Gastroesophageal sphincter (tissue), 4 donors: Measurements from ENCODE around the gene MYL3. TPM values are rescaled to one million over a fixed set of nuclear protein-coding genes. Genes with fewer than 3 reads are reported as not detected.

ENCODE experiments used
- ATAC-seq: fragments of 150-250 bp; one replicate; pipeline ENCODE4 v1.9.1; 2016; ENCODE audit warnings: mild to moderate bottlenecking, moderate library complexity
- H3K27ac ChIP-seq, 4 donors: fragments of 200-600 bp; sonication (generic) in 3 of 4; 1 replicate in 3 of 4; 2 replicates in 1 of 4; pipeline ENCODE4 v1.5.1; 2016 to 2019
- H3K27me3 ChIP-seq: fragments of 200-600 bp; sonication (generic); one replicate; pipeline ENCODE4 v1.5.1; 2019
- H3K36me3 ChIP-seq, 2 donors: fragments of 200-600 bp; sonication (generic); one replicate each; pipeline ENCODE4 v1.5.1; 2019; ENCODE audit warnings: control low read depth in 1 of 2
- H3K4me1 ChIP-seq, 3 donors: fragments of 200-600 bp; sonication (generic); 1 replicate in 2 of 3; 2 replicates in 1 of 3; pipeline ENCODE4 v1.5.1; 2016 to 2019; ENCODE audit warnings: control low read depth in 2 of 3
- H3K4me3 ChIP-seq, 2 donors: fragments of 200-600 bp; sonication (generic); one replicate each; pipeline ENCODE4 v1.5.1; 2019; ENCODE audit warnings: mild to moderate bottlenecking in 1 of 2, moderate library complexity in 1 of 2
- H3K9me3 ChIP-seq, 3 donors: fragments of 200-600 bp; sonication (generic); one replicate each; pipeline ENCODE4 v1.5.1; 2017 to 2019; ENCODE audit warnings: control low read depth in 2 of 3
- CTCF ChIP-seq, 4 experiments: fragments of 200-600 bp in 2 of 4; fragments of 450-650 bp in 2 of 4; sonication (generic) in 1 of 4; IDR thresholded peaks; one replicate each; pipeline ENCODE4 v1.5.1; 2017 to 2019; ENCODE audit warnings: antibody characterized with exemption in 4 of 4, mild to moderate bottlenecking in 2 of 4, moderate library complexity in 2 of 4
- EP300 ChIP-seq: sonication (generic); formaldehyde crosslinking; IDR thresholded peaks from one replicate; pipeline ENCODE4 v1.6.1; 2017; ENCODE audit warnings: antibody characterized with exemption, mild to moderate bottlenecking
- POLR2A ChIP-seq, 2 donors: fragments of 450-650 bp; IDR thresholded peaks; one replicate each; pipeline ENCODE4 v1.6.1; 2017; ENCODE audit warnings: antibody characterized with exemption in 2 of 2, mild to moderate bottlenecking in 2 of 2, moderate library complexity in 1 of 2
- POLR2AphosphoS5 ChIP-seq: sonication (generic); formaldehyde crosslinking; IDR thresholded peaks from one replicate; pipeline ENCODE4 v1.6.1; 2017; ENCODE audit warnings: antibody characterized with exemption
- WGBS, 2 donors: methylation state at CpG; one replicate each; pipeline ENCODE4 v1.1.5; 2018; ENCODE audit warnings: low coverage in 1 of 2; 5-methylcytosine and 5-hydroxymethylcytosine counted together
- total RNA-seq, 4 donors: library from RNA; depleted of rRNA; stranded (reverse); fragments of >200 nt; gene quantifications; one replicate each; pipeline ENCODE4 v1.1.0, GENCODE V29; 2016

The MYL3 gene
- total RNA-seq, 4 donors from 2014 or later, result 2.6 to 5.3 (median 4.2) TPM

GRCh38 chr3:46902188-46902631 is 39.0 kb upstream of the MYL3 start:
- 81 to 91% methylated on average over 3 to 5 of the region's 15 CpGs for WGBS, 2 donors

GRCh38 chr3:46901591-46902187 is 38.4 kb upstream of the MYL3 start:
- WGBS, 2 donors, result no CpG with 5 or more reads among the region's 17 CpGs
- no peak for TF ChIP-seq POLR2A (IDR thresholded peaks at IDR 0.05)
- TF ChIP-seq CTCF (IDR thresholded peaks at IDR 0.05), result no peak
- no peak for TF ChIP-seq POLR2AphosphoS5
- no peak for TF ChIP-seq EP300
- H3K27me3 ChIP-seq, result peaks cover 43% of the 10 kb centered on the region
- ATAC-seq, result no peak
- H3K4me1 ChIP-seq, result peaks cover 0 to 14% (median 9%) of the 10 kb centered on the region in 3 donors
- H3K27ac ChIP-seq, result no peak overlapping the region
- no peaks in the 10 kb centered on the region for H3K9me3 ChIP-seq
- H3K36me3 ChIP-seq, result no peaks in the 10 kb centered on the region
- H3K4me3 ChIP-seq, result no peak overlapping the region

More at GRCh38 chr3:46902188-46902631, 39.0 kb upstream of the MYL3 start:
- no peaks in the 10 kb centered on the region for H3K36me3 ChIP-seq
- no peak overlapping the region for H3K4me3 ChIP-seq
- no peaks in the 10 kb centered on the region for H3K9me3 ChIP-seq
- no peak for TF ChIP-seq POLR2AphosphoS5
- TF ChIP-seq POLR2A (IDR thresholded peaks at IDR 0.05), result no peak
- no peak for TF ChIP-seq EP300
- TF ChIP-seq CTCF (IDR thresholded peaks at IDR 0.05), result no peak
- ATAC-seq, result no peak
- H3K27me3 ChIP-seq, result peaks cover 47% of the 10 kb centered on the region
- no peak overlapping the region for H3K27ac ChIP-seq
- peaks cover 0 to 14% (median 9%) of the 10 kb centered on the region in 3 donors for H3K4me1 ChIP-seq

GRCh38 chr3:46901061-46901460 is 37.8 kb upstream of the MYL3 start:
- Histone ChIP-seq H3K36me3 (no peaks in the 10 kb centered on the region), H3K4me3 (no peak overlapping the region), H3K27ac (no peak overlapping the region), H3K9me3 (no peaks in the 10 kb centered on the region), H3K27me3 (peaks cover 37% of the 10 kb centered on the region), H3K4me1 (peaks cover 0 to 14% (median 9%) of the 10 kb centered on the region in 3 donors)
- WGBS, 2 donors, result no CpG with 5 or more reads among the region's 3 CpGs
- no peak for ATAC-seq
- no peak for TF ChIP-seq POLR2A (IDR thresholded peaks at IDR 0.05)
- no peak for TF ChIP-seq EP300
- TF ChIP-seq POLR2AphosphoS5, result no peak
- TF ChIP-seq CTCF (IDR thresholded peaks at IDR 0.05), result no peak

- no CpG with 5 or more reads among the region's 6 CpGs for WGBS, 2 donors
- ATAC-seq, result no peak
- TF ChIP-seq POLR2AphosphoS5 (no peak), POLR2A (IDR thresholded peaks at IDR 0.05) (no peak), EP300 (no peak), CTCF (IDR thresholded peaks at IDR 0.05) (no peak)
- no peak overlapping the region for H3K4me3 ChIP-seq
- no peak overlapping the region for H3K27ac ChIP-seq
- H3K36me3 ChIP-seq, result no peaks in the 10 kb centered on the region
- peaks cover 0 to 14% (median 9%) of the 10 kb centered on the region in 3 donors for H3K4me1 ChIP-seq
- no peaks in the 10 kb centered on the region for H3K9me3 ChIP-seq
- H3K27me3 ChIP-seq, result peaks cover 30% of the 10 kb centered on the region
These were observed 37.1 kb upstream of the MYL3 start for GRCh38 chr3:46900356-46900755.

- H3K27ac ChIP-seq, result no peak overlapping the region
- H3K36me3 ChIP-seq, result no peaks in the 10 kb centered on the region
- H3K27me3 ChIP-seq, result peaks cover 26% of the 10 kb centered on the region
- TF ChIP-seq CTCF (IDR thresholded peaks at IDR 0.05) (no peak), POLR2AphosphoS5 (no peak), POLR2A (IDR thresholded peaks at IDR 0.05) (no peak), EP300 (no peak)
- ATAC-seq, result no peak
- no peaks in the 10 kb centered on the region for H3K9me3 ChIP-seq
- H3K4me1 ChIP-seq, result peaks cover 0 to 14% (median 9%) of the 10 kb centered on the region in 3 donors
- H3K4me3 ChIP-seq, result no peak overlapping the region
- no CpG with 5 or more reads among the region's 5 CpGs for WGBS, 2 donors
These were observed 36.7 kb upstream of the MYL3 start for GRCh38 chr3:46900007-46900292.
